Natural killer cell (primary cell): ENCODE data around the gene NAV3. TPM values are rescaled to one million over a fixed set of nuclear protein-coding genes. Genes with fewer than 3 reads are reported as not detected.

Source experiments
- ATAC-seq, 3 donors: fragments of 150-1000 bp in 2 of 3; fragments of 200-7000 bp in 1 of 3; cut with Tn5 transposase; 1 replicate in 1 of 3; 2 replicates in 2 of 3; pipeline ENCODE4 v1.10.0; 2021; ENCODE audit warnings: mild to moderate bottlenecking in 2 of 3, moderate library complexity in 2 of 3
- DNase-seq, 2 donors: peaks; one replicate each; pipeline versions ENCODE4 v3.0.0 to v3.0.0-alpha.2; 2013 to 2021; ENCODE audit warnings: mixed read lengths in 1 of 2
- H3K27ac ChIP-seq: one replicate; pipeline ENCODE4 v1.5.1; 2013; ENCODE audit warnings: mild to moderate bottlenecking, low read length
- H3K27me3 ChIP-seq: one replicate; pipeline ENCODE4 v1.6.1; 2013; ENCODE audit warnings: low read length; ENCODE audit not compliant: control insufficient read depth, insufficient read depth
- H3K36me3 ChIP-seq: one replicate; pipeline ENCODE4 v1.6.1; 2013; ENCODE audit warnings: low read length; ENCODE audit not compliant: control insufficient read depth, insufficient read depth
- H3K4me1 ChIP-seq: one replicate; pipeline ENCODE4 v1.6.1; 2013; ENCODE audit warnings: low read length; ENCODE audit not compliant: control insufficient read depth, insufficient read depth
- H3K4me3 ChIP-seq: one replicate; pipeline ENCODE4 v1.5.1; 2013; ENCODE audit warnings: low read length
- H3K9me3 ChIP-seq: one replicate; pipeline ENCODE4 v1.6.1; 2013; ENCODE audit warnings: low read length; ENCODE audit not compliant: control insufficient read depth, insufficient read depth
- H3K27ac Mint-ChIP-seq, 2 donors: one replicate each; pipeline ENCODE4 v1.8.0; 2022; ENCODE audit warnings: mild to moderate bottlenecking in 2 of 2, mixed read lengths in 2 of 2, moderate library complexity in 1 of 2
- H3K27me3 Mint-ChIP-seq, 2 donors: one replicate each; pipeline ENCODE4 v1.8.0; 2022; ENCODE audit warnings: low read depth in 2 of 2, mixed read lengths in 2 of 2
- H3K36me3 Mint-ChIP-seq: one replicate; pipeline ENCODE4 v1.8.0; 2022; ENCODE audit warnings: mixed read lengths
- H3K4me1 Mint-ChIP-seq, 2 donors: one replicate each; pipeline ENCODE4 v1.8.0; 2022; ENCODE audit warnings: mixed read lengths in 2 of 2
- H3K4me3 Mint-ChIP-seq: one replicate; pipeline ENCODE4 v1.8.0; 2022; ENCODE audit warnings: mild to moderate bottlenecking, moderate library complexity, mixed read lengths
- H3K9me3 Mint-ChIP-seq, 2 donors: one replicate each; pipeline ENCODE4 v1.8.0; 2022; ENCODE audit warnings: mixed read lengths in 2 of 2
- CTCF ChIP-seq: fragments of 200-600 bp; IDR thresholded peaks from one replicate; pipeline ENCODE4 v1.8.0; 2022; ENCODE audit warnings: antibody characterized with exemption
- WGBS: methylation state at CpG from one replicate; pipeline ENCODE4 v1.1.7; 2013; ENCODE audit warnings: missing lambda C conversion rate; ENCODE audit not compliant: insufficient coverage; 5-methylcytosine and 5-hydroxymethylcytosine counted together
- intact Hi-C: fragments of 100-400 bp; cut with micrococcal nuclease; formaldehyde crosslinking; loops from one replicate; pipeline ENCODE4 v1.14.2; 2022
- total RNA-seq, 4 donors: library from RNA; stranded (reverse); fragments of 120-200 nt in 1 of 4; gene quantifications; one replicate each; pipeline versions ENCODE4 v1.2.3 to v1.2.4, GENCODE V29; 2013 to 2022

The NAV3 gene
- total RNA-seq, 3 donors from 2014 or later (not counting 1 experiment from before 2014, with no cell fraction given), result not detected

- H3K4me3 ChIP-seq, result no peak overlapping the region
- Mint-ChIP-seq H3K9me3 (peaks cover 13 to 18% of the 10 kb centered on the region in 2 donors), H3K4me1 (no peaks in the 10 kb centered on the region), H3K4me3 (no peak overlapping the region), H3K27me3 (no peaks in the 10 kb centered on the region), H3K27ac (no peak overlapping the region), H3K36me3 (no peaks in the 10 kb centered on the region)
- H3K4me1 ChIP-seq, result no peaks in the 10 kb centered on the region
- intact Hi-C loops, result no loop called here
- H3K27me3 ChIP-seq, result no peaks in the 10 kb centered on the region
- 24% methylated on average over 2 of the region's 2 CpGs for WGBS
- no peak for DNase-seq
- no peak for ATAC-seq
- no peaks in the 10 kb centered on the region for H3K9me3 ChIP-seq
- no peaks in the 10 kb centered on the region for H3K36me3 ChIP-seq
- TF ChIP-seq CTCF, result no peak
- H3K27ac ChIP-seq, result no peak overlapping the region
Observed at GRCh38 chr12:77940567-77940966, 109.9 kb downstream of the NAV3 start.

- Mint-ChIP-seq H3K4me1 (no peaks in the 10 kb centered on the region), H3K36me3 (no peaks in the 10 kb centered on the region), H3K9me3 (peaks cover 11 to 17% of the 10 kb centered on the region in 2 donors), H3K27me3 (no peaks in the 10 kb centered on the region), H3K4me3 (no peak overlapping the region), H3K27ac (no peak overlapping the region)
- TF ChIP-seq CTCF, result no peak
- H3K36me3 ChIP-seq, result no peaks in the 10 kb centered on the region
- DNase-seq, result no peak
- no peak overlapping the region for H3K27ac ChIP-seq
- no peaks in the 10 kb centered on the region for H3K9me3 ChIP-seq
- H3K4me1 ChIP-seq, result no peaks in the 10 kb centered on the region
- intact Hi-C loops, result no loop called here
- H3K4me3 ChIP-seq, result no peak overlapping the region
- H3K27me3 ChIP-seq, result no peaks in the 10 kb centered on the region
- ATAC-seq, result no peak
- WGBS, result 57% methylated on average over 1 of the region's 1 CpG
Observed at GRCh38 chr12:77941401-77941800, 110.7 kb downstream of the NAV3 start.

- no peak for TF ChIP-seq CTCF
- intact Hi-C loops, result no loop called here
- no CpG with 5 or more reads among the region's 1 CpG for WGBS
- Mint-ChIP-seq H3K36me3 (no peaks in the 10 kb centered on the region), H3K4me3 (no peak overlapping the region), H3K9me3 (peaks cover 11 to 17% of the 10 kb centered on the region in 2 donors), H3K27me3 (no peaks in the 10 kb centered on the region), H3K27ac (no peak overlapping the region), H3K4me1 (no peaks in the 10 kb centered on the region)
- Histone ChIP-seq H3K27me3 (no peaks in the 10 kb centered on the region), H3K4me3 (no peak overlapping the region), H3K9me3 (no peaks in the 10 kb centered on the region), H3K27ac (no peak overlapping the region), H3K4me1 (no peaks in the 10 kb centered on the region), H3K36me3 (no peaks in the 10 kb centered on the region)
- ATAC-seq (no peak), DNase-seq (no peak)
Observed at GRCh38 chr12:77943466-77943865, 112.8 kb downstream of the NAV3 start.

- H3K9me3 Mint-ChIP-seq, result peaks cover 7 to 17% of the 10 kb centered on the region in 2 donors
- DNase-seq (no peak), ATAC-seq (no peak)
- no peaks in the 10 kb centered on the region for H3K9me3 ChIP-seq
- TF ChIP-seq CTCF, result no peak
- no CpG with 5 or more reads among the region's 2 CpGs for WGBS
- no peaks in the 10 kb centered on the region for H3K27me3 Mint-ChIP-seq
- H3K36me3 ChIP-seq, result no peaks in the 10 kb centered on the region
- intact Hi-C loops, result no loop called here
- H3K4me3 Mint-ChIP-seq, result no peak overlapping the region
- H3K27me3 ChIP-seq, result no peaks in the 10 kb centered on the region
- H3K4me1 ChIP-seq, result no peaks in the 10 kb centered on the region
- H3K27ac ChIP-seq, result no peak overlapping the region
- H3K4me1 Mint-ChIP-seq, result no peaks in the 10 kb centered on the region
- no peak overlapping the region for H3K4me3 ChIP-seq
- no peaks in the 10 kb centered on the region for H3K36me3 Mint-ChIP-seq
- H3K27ac Mint-ChIP-seq, result no peak overlapping the region
Observed at GRCh38 chr12:77946541-77947061, 115.9 kb downstream of the NAV3 start.
